Calu3 (cell line): ENCODE results near the gene INSIG1. TPM values are rescaled to one million over a fixed set of nuclear protein-coding genes. Genes with fewer than 3 reads are reported as not detected.

ENCODE experiments used
- BruUV-seq: library from RNA; stranded (reverse); fragments of 400-500 nt; replicated peaks from 2 replicates; lab custom pipeline; 2021; lab: Mats Ljungman, UMichigan
- CTCF ChIA-PET: fragments of 300-600 bp; sonication (Branson Sonifier 250); formaldehyde crosslinking; loops from one replicate; lab custom pipeline; 2022; ENCODE audit warnings: antibody characterized with exemption; lab: Charles Lee
- DNase-seq: peaks from one replicate; pipeline ENCODE4 v3.0.0; 2022
- H3K27ac Mint-ChIP-seq: one replicate; pipeline ENCODE4 v1.8.0; 2022; ENCODE audit warnings: mixed read lengths; ENCODE audit not compliant: unreplicated experiment
- H3K27me3 Mint-ChIP-seq: one replicate; pipeline ENCODE4 v1.8.0; 2022; ENCODE audit warnings: mixed read lengths; ENCODE audit not compliant: unreplicated experiment
- H3K36me3 Mint-ChIP-seq: one replicate; pipeline ENCODE4 v1.8.0; 2022; ENCODE audit warnings: mild to moderate bottlenecking, moderate library complexity, mixed read lengths; ENCODE audit not compliant: insufficient read depth, unreplicated experiment
- H3K4me1 Mint-ChIP-seq: one replicate; pipeline ENCODE4 v1.8.0; 2022; ENCODE audit warnings: mild to moderate bottlenecking, low read depth, mixed read lengths; ENCODE audit not compliant: unreplicated experiment
- H3K4me3 Mint-ChIP-seq: one replicate; pipeline ENCODE4 v1.8.0; 2022; ENCODE audit warnings: mild to moderate bottlenecking, low read depth, moderate library complexity, mixed read lengths; ENCODE audit not compliant: unreplicated experiment
- H3K9me3 Mint-ChIP-seq: one replicate; pipeline ENCODE4 v1.8.0; 2022; ENCODE audit warnings: low read depth, mixed read lengths; ENCODE audit not compliant: unreplicated experiment
- CTCF ChIP-seq: fragments of 200-600 bp; IDR thresholded peaks from one replicate; pipeline ENCODE4 v1.8.0; 2022; ENCODE audit warnings: antibody characterized with exemption; ENCODE audit not compliant: unreplicated experiment
- intact Hi-C: fragments of 100-400 bp; cut with micrococcal nuclease; formaldehyde crosslinking; loops from one replicate; pipeline ENCODE4 v1.10.0; 2022; ENCODE audit not compliant: unreplicated experiment
- total RNA-seq: library from RNA; stranded (reverse); gene quantifications from 2 replicates; pipeline ENCODE4 v1.2.3, GENCODE V29; 2022

Gene INSIG1
- total RNA-seq, 1 experiment from 2014 or later, result 71.3 TPM

GRCh38 chr7:155340071-155340531 is 42.4 kb downstream of the INSIG1 start:
- no peaks in the 10 kb centered on the region for H3K36me3 Mint-ChIP-seq
- H3K9me3 Mint-ChIP-seq, result no peaks in the 10 kb centered on the region
- intact Hi-C loops, result loop anchor here (5.0 kb wide), 1 partner anchor 108 kb away; no protein-coding TSS in a partner anchor
- H3K27ac Mint-ChIP-seq, result no peak overlapping the region
- H3K4me3 Mint-ChIP-seq, result no peak overlapping the region
- DNase-seq, result no peak
- CTCF ChIA-PET, result interaction anchor here (0.7 kb wide), 1 partner anchor 17 kb away, joined by 3 read pairs; no protein-coding TSS in a partner anchor
- TF ChIP-seq CTCF, result no peak
- H3K27me3 Mint-ChIP-seq, result peaks cover 66% of the 10 kb centered on the region
- H3K4me1 Mint-ChIP-seq, result no peaks in the 10 kb centered on the region
- no TSS peak for BruUV-seq

GRCh38 chr7:155340721-155341120 is 43.0 kb downstream of the INSIG1 start:
- H3K27me3 Mint-ChIP-seq, result peaks cover 66% of the 10 kb centered on the region
- intact Hi-C loops, result loop anchor here (5.0 kb wide), 1 partner anchor 108 kb away; no protein-coding TSS in a partner anchor
- BruUV-seq, result no TSS peak
- H3K27ac Mint-ChIP-seq, result no peak overlapping the region
- H3K4me1 Mint-ChIP-seq, result no peaks in the 10 kb centered on the region
- H3K9me3 Mint-ChIP-seq, result no peaks in the 10 kb centered on the region
- CTCF ChIA-PET, result interaction anchor here (0.7 kb wide), 1 partner anchor 16 kb away, joined by 3 read pairs; no protein-coding TSS in a partner anchor
- no peak overlapping the region for H3K4me3 Mint-ChIP-seq
- no peak for TF ChIP-seq CTCF
- no peak for DNase-seq
- no peaks in the 10 kb centered on the region for H3K36me3 Mint-ChIP-seq

GRCh38 chr7:155341463-155341983 is 43.8 kb downstream of the INSIG1 start:
- BruUV-seq, result no TSS peak
- Mint-ChIP-seq H3K36me3 (no peaks in the 10 kb centered on the region), H3K27ac (no peak overlapping the region), H3K4me1 (no peaks in the 10 kb centered on the region), H3K27me3 (peaks cover 66% of the 10 kb centered on the region), H3K4me3 (no peak overlapping the region), H3K9me3 (no peaks in the 10 kb centered on the region)
- intact Hi-C loops, result loop anchor here (5.0 kb wide), 1 partner anchor 109 kb away; no protein-coding TSS in a partner anchor
- CTCF ChIA-PET, result interaction anchor here (0.5 kb wide), 1 partner anchor 305 kb away, joined by 3 read pairs; no protein-coding TSS in a partner anchor
- no peak for DNase-seq
- no peak for TF ChIP-seq CTCF

- CTCF ChIA-PET, result no interaction called here
- BruUV-seq, result no TSS peak
- Mint-ChIP-seq H3K36me3 (no peaks in the 10 kb centered on the region), H3K27ac (no peak overlapping the region), H3K27me3 (peaks cover 62% of the 10 kb centered on the region), H3K4me3 (no peak overlapping the region), H3K9me3 (no peaks in the 10 kb centered on the region), H3K4me1 (no peaks in the 10 kb centered on the region)
- DNase-seq, result no peak
- intact Hi-C loops, result loop anchor here (5.0 kb wide), 1 partner anchor 110 kb away; no protein-coding TSS in a partner anchor
- TF ChIP-seq CTCF, result no peak
Observed at GRCh38 chr7:155342313-155342712, 44.6 kb downstream of the INSIG1 start.
